DMS 273 treated with DMSO at 0.1 percent for 48 hours (cell line): Measurements from ENCODE around the gene SGSM2.

Experiments used
- DNase-seq: peaks from one replicate; lab custom pipeline; 2025; lab: John Stamatoyannopoulos, UW

The SGSM2 gene

DNA sequence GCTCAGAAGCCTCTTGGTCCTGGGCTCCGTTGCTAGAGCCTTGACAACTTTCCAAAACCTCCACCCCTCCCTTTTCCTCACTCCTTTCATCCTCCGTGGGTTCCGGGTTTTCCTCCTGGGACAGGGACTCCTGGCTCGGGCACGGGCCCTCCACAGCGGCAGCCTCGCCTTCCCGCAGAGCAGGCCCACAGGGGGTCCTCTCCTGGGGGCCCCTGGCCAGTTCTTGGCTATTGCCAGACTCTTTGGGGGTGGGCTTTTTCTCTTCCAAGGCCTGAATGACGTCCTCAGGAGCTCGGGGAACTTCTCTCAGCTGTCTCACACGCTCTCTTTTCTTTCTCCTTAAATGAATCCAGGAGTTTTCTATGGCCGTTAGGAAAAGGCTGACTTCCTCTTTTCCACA, 82.9 kb downstream of the SGSM2 start:
- DNase-seq = no peak

DNA sequence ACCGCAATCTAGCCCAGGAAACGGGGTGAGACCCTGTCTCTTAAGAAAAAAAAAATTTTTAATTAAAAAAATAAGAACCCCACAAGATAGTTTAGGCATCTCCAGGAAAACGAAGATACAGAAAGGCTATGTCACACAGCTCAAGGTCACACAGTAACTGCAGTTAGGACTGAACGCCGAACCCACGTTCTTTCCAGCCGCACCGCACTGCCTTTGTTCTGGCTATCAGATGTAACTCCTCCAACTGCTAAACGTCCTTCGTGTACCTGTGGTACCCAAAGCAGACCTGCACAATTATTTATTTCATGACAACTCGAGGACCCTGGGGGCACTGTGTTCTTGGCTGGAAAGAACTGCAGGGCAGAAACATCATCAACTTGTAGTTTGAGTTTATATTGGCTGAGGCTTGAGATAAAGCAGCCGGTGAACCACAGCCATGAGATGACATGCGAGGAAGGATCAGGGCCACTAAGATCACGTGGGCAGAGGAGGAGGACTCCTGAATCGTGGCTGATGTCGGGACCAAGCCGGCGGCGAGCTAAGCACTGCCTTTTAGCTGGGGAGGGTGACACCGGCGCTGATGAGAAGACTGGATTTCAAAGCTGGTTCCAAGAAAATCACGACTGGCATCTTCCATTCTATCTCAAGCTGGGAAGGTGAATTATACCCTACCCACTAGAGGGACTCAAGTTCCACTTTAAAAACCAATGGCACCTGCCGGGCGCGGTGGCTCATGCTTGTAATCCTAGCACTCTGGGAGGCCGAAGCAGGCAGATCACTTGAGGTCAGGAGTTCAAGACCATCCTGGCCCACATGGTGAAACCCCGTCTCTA, 84.2 kb downstream of the SGSM2 start:
- no peak for DNase-seq

GRCh38 chr17:2423271-2423670, 86.0 kb downstream of the SGSM2 start:
- DNase-seq = no peak

DNA sequence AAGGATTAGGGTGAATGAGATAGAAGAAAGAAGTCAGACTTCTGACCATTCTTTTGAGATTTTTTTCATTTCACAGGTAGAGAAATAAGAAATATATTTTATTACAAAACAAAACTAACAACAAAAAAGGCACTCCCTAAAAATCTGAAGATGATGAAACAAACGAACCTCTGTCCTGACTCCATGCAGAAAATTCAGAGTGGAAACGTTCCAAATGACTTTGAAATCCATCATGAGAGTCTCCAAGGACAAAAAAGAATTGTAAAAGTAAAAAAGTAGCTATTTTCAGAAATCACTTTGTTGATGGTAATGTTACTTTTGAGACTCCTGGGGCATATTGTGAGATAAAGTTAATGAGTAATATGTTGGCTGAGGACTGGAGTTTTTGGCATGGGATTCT, 89.9 kb downstream of the SGSM2 start:
- no peak for DNase-seq

DNA sequence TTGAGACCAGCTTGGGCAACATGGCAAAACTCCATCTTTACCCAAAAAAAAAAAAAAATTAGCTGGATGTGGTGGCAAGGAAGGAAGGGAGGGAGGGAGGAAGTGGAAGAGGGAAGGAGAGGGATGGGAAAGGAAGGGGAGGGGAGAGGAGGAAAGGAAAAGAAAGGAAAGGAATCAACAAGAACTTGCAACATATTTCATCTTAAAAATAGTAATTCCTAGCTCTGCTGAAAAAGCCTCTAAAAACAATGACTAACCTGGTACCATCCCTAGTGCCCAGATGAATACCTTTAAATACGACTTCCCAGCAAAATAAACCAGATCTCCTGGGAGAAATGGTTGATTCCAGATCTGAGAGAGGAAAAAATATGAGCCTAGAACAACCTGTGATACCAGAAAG, 90.6 kb downstream of the SGSM2 start:
- no peak for DNase-seq
